ENCODE results near the gene ATP5PB. TPM values are rescaled to one million over a fixed set of nuclear protein-coding genes. Genes with fewer than 3 reads are reported as not detected.

The ATP5PB gene
- total and polyA plus RNA-seq, 8 donors, result 56.3 to 138 (median 89.2) TPM

- 76 to 78% methylated on average over 3 of the region's 3 CpGs for WGBS, 2 donors
- H3K27me3 ChIP-seq, result no peaks in the 10 kb centered on the region
- FAIRE-seq (no peak), DNase-seq (no peak), ATAC-seq (no peak)
- TF ChIP-seq, protein P1, sequence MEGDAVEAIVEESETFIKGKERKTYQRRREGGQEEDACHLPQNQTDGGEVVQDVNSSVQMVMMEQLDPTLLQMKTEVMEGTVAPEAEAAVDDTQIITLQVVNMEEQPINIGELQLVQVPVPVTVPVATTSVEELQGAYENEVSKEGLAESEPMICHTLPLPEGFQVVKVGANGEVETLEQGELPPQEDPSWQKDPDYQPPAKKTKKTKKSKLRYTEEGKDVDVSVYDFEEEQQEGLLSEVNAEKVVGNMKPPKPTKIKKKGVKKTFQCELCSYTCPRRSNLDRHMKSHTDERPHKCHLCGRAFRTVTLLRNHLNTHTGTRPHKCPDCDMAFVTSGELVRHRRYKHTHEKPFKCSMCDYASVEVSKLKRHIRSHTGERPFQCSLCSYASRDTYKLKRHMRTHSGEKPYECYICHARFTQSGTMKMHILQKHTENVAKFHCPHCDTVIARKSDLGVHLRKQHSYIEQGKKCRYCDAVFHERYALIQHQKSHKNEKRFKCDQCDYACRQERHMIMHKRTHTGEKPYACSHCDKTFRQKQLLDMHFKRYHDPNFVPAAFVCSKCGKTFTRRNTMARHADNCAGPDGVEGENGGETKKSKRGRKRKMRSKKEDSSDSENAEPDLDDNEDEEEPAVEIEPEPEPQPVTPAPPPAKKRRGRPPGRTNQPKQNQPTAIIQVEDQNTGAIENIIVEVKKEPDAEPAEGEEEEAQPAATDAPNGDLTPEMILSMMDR (IDR thresholded peaks at IDR 0.05), result no peak
- intact Hi-C loops (cut with DNase I), result loop anchor here in 2 of 3 donors (5.0 to 10.0 kb wide), 2 partner anchors 133 to 146 kb away; no protein-coding TSS in a partner anchor
- H3K36me3 ChIP-seq, result no peaks in the 10 kb centered on the region
- peaks cover 0 to 17% (median 0%) of the 10 kb centered on the region in 3 donors for H3K4me1 ChIP-seq
- H3K4me3 ChIP-seq, result no peak overlapping the region
- H3K27ac ChIP-seq, result no peak overlapping the region
- no peaks in the 10 kb centered on the region for H3K9me3 ChIP-seq
Measured at GRCh38 chr1:111511370-111511769, 62.1 kb downstream of the ATP5PB start.

Other genes starting within 250 kb of the ATP5PB start
- gene DENND2D, start 248.8 kb upstream of the ATP5PB start, total RNA-seq, result 10 to 100 TPM in 5 of 6 donors, 1 to 10 TPM in 1; 8.0 to 30.4 (median 15.9) TPM
- 10 to 100 TPM; 21.1 to 27.7 TPM for gene DENND2D, start 248.8 kb upstream of the ATP5PB start, polyA plus RNA-seq
- 1 to 10 TPM in 1 of 6 donors, under 1 TPM in 2, not detected in 3; 0.66 to 1.2 (median 0.95) TPM for gene CHI3L2, start 221.8 kb upstream of the ATP5PB start, total RNA-seq
- gene CHI3L2, start 221.8 kb upstream of the ATP5PB start, polyA plus RNA-seq, result under 1 TPM; 0.07 to 0.30 TPM
- not detected for gene CHIA, start 158.6 kb upstream of the ATP5PB start, total RNA-seq
- gene CHIA, start 158.6 kb upstream of the ATP5PB start, polyA plus RNA-seq, result under 1 TPM in 1 of 2 donors, not detected in 1; 0.05 TPM
- under 1 TPM; 0.28 to 0.65 (median 0.49) TPM for gene OVGP1, start 21.7 kb upstream of the ATP5PB start, total RNA-seq
- 1 to 10 TPM; 1.6 to 3.8 TPM for gene OVGP1, start 21.7 kb upstream of the ATP5PB start, polyA plus RNA-seq
- 10 to 100 TPM in 2 of 6 donors, 1 to 10 TPM in 4; 4.8 to 13.9 (median 9.3) TPM for gene WDR77, start 208 bp upstream of the ATP5PB start, total RNA-seq
- 10 to 100 TPM; 10.6 to 15.2 TPM for gene WDR77, start 208 bp upstream of the ATP5PB start, polyA plus RNA-seq
- gene C1orf162, start 24.5 kb downstream of the ATP5PB start, total RNA-seq, result 1 to 10 TPM; 1.4 to 9.0 (median 2.0) TPM
- 10 to 100 TPM in 1 of 2 donors, 1 to 10 TPM in 1; 9.0 to 14.6 TPM for gene C1orf162, start 24.5 kb downstream of the ATP5PB start, polyA plus RNA-seq
- 1 to 10 TPM in 3 of 6 donors, under 1 TPM in 3; 0.32 to 7.3 (median 1.1) TPM for gene ADORA3, start 54.2 kb downstream of the ATP5PB start, total RNA-seq
- gene ADORA3, start 54.2 kb downstream of the ATP5PB start, polyA plus RNA-seq, result 1 to 10 TPM; 1.1 to 1.2 TPM
- 1 to 10 TPM in 2 of 6 donors, under 1 TPM in 2, not detected in 2; 0.25 to 3.7 (median 1.2) TPM for gene TMIGD3, start 54.2 kb downstream of the ATP5PB start, total RNA-seq
- 1 to 10 TPM in 1 of 2 donors, under 1 TPM in 1; 0.42 to 1.7 TPM for gene TMIGD3, start 54.2 kb downstream of the ATP5PB start, polyA plus RNA-seq
- gene RAP1A, start 170.3 kb downstream of the ATP5PB start, total RNA-seq, result 10 to 100 TPM; 17.0 to 35.1 (median 21.5) TPM
- gene RAP1A, start 170.3 kb downstream of the ATP5PB start, polyA plus RNA-seq, result 10 to 100 TPM; 17.3 to 33.1 TPM

Data from pancreas (tissue), 10 donors.